ENCODE results near the gene MACROH2A1.

DNA sequence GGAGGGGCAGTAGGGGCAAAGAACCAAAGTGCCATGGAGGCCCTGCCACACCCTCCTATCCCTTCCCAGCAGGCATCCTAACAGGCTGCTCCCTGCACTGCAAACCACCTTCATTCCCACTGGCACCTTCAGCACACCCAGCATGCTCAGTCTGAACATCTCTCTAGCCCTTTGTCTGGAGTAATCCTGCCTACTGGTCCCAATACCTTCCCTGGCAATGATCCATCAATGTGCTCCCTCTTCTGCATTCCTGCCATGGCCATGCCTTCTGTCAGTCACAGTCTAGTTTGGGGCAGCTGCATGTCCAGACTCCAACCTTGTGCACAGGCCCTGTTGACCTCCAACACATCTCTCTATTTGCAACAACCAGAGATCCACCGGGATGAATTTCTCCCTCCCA is 4.9 kb downstream of the MACROH2A1 start:
- no peak for TF ChIP-seq POLR2A (IDR thresholded peaks at IDR 0.05; ENCODE audit: low read length)
- TF ChIP-seq TP53 (CRISPR knock-in tag; IDR thresholded peaks at IDR 0.05), result no peak
- TF ChIP-seq, protein P1, sequence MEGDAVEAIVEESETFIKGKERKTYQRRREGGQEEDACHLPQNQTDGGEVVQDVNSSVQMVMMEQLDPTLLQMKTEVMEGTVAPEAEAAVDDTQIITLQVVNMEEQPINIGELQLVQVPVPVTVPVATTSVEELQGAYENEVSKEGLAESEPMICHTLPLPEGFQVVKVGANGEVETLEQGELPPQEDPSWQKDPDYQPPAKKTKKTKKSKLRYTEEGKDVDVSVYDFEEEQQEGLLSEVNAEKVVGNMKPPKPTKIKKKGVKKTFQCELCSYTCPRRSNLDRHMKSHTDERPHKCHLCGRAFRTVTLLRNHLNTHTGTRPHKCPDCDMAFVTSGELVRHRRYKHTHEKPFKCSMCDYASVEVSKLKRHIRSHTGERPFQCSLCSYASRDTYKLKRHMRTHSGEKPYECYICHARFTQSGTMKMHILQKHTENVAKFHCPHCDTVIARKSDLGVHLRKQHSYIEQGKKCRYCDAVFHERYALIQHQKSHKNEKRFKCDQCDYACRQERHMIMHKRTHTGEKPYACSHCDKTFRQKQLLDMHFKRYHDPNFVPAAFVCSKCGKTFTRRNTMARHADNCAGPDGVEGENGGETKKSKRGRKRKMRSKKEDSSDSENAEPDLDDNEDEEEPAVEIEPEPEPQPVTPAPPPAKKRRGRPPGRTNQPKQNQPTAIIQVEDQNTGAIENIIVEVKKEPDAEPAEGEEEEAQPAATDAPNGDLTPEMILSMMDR (IDR thresholded peaks at IDR 0.05), result no peak
- TF ChIP-seq MYC (IDR thresholded peaks at IDR 0.05; ENCODE audit: borderline replicate concordance, low read length), result no peak
- no peak for TF ChIP-seq ESRRA (IDR thresholded peaks at IDR 0.05; ENCODE audit: borderline replicate concordance, low read length)
- TF ChIP-seq RNF2 (IDR thresholded peaks at IDR 0.05; ENCODE audit: borderline replicate concordance, low read depth), result no peak
- no peak for TF ChIP-seq RCOR1 (IDR thresholded peaks at IDR 0.05; ENCODE audit: low read depth, low read length)
- no peak for TF ChIP-seq KDM5A (IDR thresholded peaks at IDR 0.05)
- TF ChIP-seq, protein P2, sequence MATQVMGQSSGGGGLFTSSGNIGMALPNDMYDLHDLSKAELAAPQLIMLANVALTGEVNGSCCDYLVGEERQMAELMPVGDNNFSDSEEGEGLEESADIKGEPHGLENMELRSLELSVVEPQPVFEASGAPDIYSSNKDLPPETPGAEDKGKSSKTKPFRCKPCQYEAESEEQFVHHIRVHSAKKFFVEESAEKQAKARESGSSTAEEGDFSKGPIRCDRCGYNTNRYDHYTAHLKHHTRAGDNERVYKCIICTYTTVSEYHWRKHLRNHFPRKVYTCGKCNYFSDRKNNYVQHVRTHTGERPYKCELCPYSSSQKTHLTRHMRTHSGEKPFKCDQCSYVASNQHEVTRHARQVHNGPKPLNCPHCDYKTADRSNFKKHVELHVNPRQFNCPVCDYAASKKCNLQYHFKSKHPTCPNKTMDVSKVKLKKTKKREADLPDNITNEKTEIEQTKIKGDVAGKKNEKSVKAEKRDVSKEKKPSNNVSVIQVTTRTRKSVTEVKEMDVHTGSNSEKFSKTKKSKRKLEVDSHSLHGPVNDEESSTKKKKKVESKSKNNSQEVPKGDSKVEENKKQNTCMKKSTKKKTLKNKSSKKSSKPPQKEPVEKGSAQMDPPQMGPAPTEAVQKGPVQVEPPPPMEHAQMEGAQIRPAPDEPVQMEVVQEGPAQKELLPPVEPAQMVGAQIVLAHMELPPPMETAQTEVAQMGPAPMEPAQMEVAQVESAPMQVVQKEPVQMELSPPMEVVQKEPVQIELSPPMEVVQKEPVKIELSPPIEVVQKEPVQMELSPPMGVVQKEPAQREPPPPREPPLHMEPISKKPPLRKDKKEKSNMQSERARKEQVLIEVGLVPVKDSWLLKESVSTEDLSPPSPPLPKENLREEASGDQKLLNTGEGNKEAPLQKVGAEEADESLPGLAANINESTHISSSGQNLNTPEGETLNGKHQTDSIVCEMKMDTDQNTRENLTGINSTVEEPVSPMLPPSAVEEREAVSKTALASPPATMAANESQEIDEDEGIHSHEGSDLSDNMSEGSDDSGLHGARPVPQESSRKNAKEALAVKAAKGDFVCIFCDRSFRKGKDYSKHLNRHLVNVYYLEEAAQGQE (IDR thresholded peaks at IDR 0.05), result no peak
- TF ChIP-seq ZFP36 (IDR thresholded peaks at IDR 0.05; ENCODE audit: borderline replicate concordance, partially characterized antibody), result no peak
- no peak for TF ChIP-seq HDAC2 (IDR thresholded peaks at IDR 0.05)
- TF ChIP-seq JUN (IDR thresholded peaks at IDR 0.05), result no peak
- TF ChIP-seq BHLHE40 (IDR thresholded peaks at IDR 0.05; ENCODE audit: low read depth, low read length), result no peak
